Loucy (cell line): ENCODE results near the gene DCLK3.

Experiments used
- EZH2phosphoT487 ChIP-seq: fragments of 200-600 bp; IDR thresholded peaks from 2 replicates; pipeline ENCODE4 v1.6.1; 2018; ENCODE audit warnings: antibody characterized with exemption, mild to moderate bottlenecking, moderate library complexity, borderline replicate concordance
- TF ChIP-seq, protein P1 (sequence below): fragments of 200-600 bp; sonication (generic); conservative IDR thresholded peaks from 2 replicates; pipeline ENCODE4 v1.5.1; 2014; ENCODE audit warnings: mild to moderate bottlenecking, antibody characterized with exemption, low read length

DNA sequence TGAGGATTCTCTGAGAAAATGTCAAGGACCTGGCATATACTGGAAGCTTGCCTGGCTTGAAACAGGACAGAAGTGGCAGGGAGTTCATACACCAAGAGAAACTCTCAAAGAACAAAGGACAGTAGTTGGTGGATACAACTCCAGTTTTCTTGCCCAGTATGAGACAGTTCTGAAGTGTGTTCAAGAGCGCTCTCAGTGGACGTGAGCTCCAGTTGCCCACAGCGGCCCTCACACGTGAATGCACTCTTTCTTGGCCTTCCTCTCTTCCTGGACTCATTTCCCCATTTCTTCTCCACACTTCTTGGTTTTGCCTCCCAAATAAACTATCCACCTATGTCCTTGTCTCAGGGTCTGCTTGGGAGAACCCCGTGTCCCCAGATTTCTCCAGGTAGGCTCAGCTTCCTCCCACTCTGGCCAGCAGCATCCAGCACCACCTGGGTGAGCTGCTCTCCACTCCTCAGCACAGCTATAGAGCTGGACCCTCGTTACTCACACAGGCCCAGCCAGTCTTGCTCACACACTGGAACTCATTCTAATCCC lies 54.5 kb downstream of the DCLK3 start:
- TF ChIP-seq, protein P1, sequence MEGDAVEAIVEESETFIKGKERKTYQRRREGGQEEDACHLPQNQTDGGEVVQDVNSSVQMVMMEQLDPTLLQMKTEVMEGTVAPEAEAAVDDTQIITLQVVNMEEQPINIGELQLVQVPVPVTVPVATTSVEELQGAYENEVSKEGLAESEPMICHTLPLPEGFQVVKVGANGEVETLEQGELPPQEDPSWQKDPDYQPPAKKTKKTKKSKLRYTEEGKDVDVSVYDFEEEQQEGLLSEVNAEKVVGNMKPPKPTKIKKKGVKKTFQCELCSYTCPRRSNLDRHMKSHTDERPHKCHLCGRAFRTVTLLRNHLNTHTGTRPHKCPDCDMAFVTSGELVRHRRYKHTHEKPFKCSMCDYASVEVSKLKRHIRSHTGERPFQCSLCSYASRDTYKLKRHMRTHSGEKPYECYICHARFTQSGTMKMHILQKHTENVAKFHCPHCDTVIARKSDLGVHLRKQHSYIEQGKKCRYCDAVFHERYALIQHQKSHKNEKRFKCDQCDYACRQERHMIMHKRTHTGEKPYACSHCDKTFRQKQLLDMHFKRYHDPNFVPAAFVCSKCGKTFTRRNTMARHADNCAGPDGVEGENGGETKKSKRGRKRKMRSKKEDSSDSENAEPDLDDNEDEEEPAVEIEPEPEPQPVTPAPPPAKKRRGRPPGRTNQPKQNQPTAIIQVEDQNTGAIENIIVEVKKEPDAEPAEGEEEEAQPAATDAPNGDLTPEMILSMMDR: no peak
- TF ChIP-seq EZH2phosphoT487: no peak
